Activated T-cell treated with anti-CD3 and anti-CD28 coated beads for 1 hour (primary cell): ENCODE measurements around the gene ATP1A2.

Experiments
- DNase-seq: peaks from one replicate; pipeline ENCODE4 v3.0.0-alpha.2; 2020; ENCODE audit warnings: low read depth

Gene ATP1A2

GRCh38 chr1:160085686-160086455 is 29.7 kb upstream of the ATP1A2 start:
- DNase-seq = peak; percentile 73

GRCh38 chr1:160086456-160086892 is 29.1 kb upstream of the ATP1A2 start:
- DNase-seq = no peak

GRCh38 chr1:160087118-160087662 is 28.4 kb upstream of the ATP1A2 start:
- DNase-seq = no peak

GRCh38 chr1:160089883-160090282 is 25.7 kb upstream of the ATP1A2 start:
- no peak for DNase-seq

- no peak for DNase-seq
These were observed 24.8 kb upstream of the ATP1A2 start for GRCh38 chr1:160090760-160091159.

- no peak for DNase-seq
These were observed 23.8 kb upstream of the ATP1A2 start for GRCh38 chr1:160091666-160092223.

- no peak for DNase-seq
These were observed 23.0 kb upstream of the ATP1A2 start for GRCh38 chr1:160092366-160093068.

- no peak for DNase-seq
These were observed 22.5 kb upstream of the ATP1A2 start for GRCh38 chr1:160093069-160093395.

- DNase-seq = no peak
These were observed 21.8 kb upstream of the ATP1A2 start for GRCh38 chr1:160093624-160094290.

GRCh38 chr1:160094291-160094625 is 21.3 kb upstream of the ATP1A2 start:
- DNase-seq = no peak

GRCh38 chr1:160094806-160095205 is 20.8 kb upstream of the ATP1A2 start:
- no peak for DNase-seq

GRCh38 chr1:160095382-160096105 is 20.0 kb upstream of the ATP1A2 start:
- DNase-seq = no peak

GRCh38 chr1:160096274-160097116 is 19.1 kb upstream of the ATP1A2 start:
- no peak for DNase-seq

GRCh38 chr1:160097151-160097910 is 18.2 kb upstream of the ATP1A2 start:
- no peak for DNase-seq

GRCh38 chr1:160097911-160098851 is 17.4 kb upstream of the ATP1A2 start, which contains the start of gene IGSF8:
TSS of gene IGSF8 (minus strand) at chr1:160098619. CDS start at chr1:160098472, 147 bp downstream.
- peak; percentile 95 for DNase-seq

GRCh38 chr1:160098852-160099561 is 16.6 kb upstream of the ATP1A2 start:
- DNase-seq = peak; percentile 99

- DNase-seq = no peak
These were observed 15.7 kb upstream of the ATP1A2 start for GRCh38 chr1:160099716-160100375.
